ENCODE data around the gene KCTD19. TPM values are rescaled to one million over a fixed set of nuclear protein-coding genes. Genes with fewer than 3 reads are reported as not detected.

KCTD19 gene
- total and polyA plus RNA-seq, 2 donors (not counting 1 experiment from before 2014, with no cell fraction given), result 0.52 TPM; not detected in 1

- Histone ChIP-seq H3K4me2 (replicated peaks; ENCODE audit: low read depth, low read length, poor library complexity, severe bottlenecking) (peak overlapping the region; percentile 94), H3K27ac (ENCODE audit: low read length in 2 of 2) (peak overlapping the region in 1 of 2 donors; percentile 28), H3K4me3 (ENCODE audit: control extremely low read depth in 1 of 5, extremely low read depth in 1 of 5, insufficient read depth in 1 of 5, low read depth in 2 of 5, low read length in 4 of 5) (peak overlapping the region in 4 of 5 experiments; percentile 51 to 72 (median 58)), H3K27me3 (replicated peaks in 1 of 4; ENCODE audit: control extremely low read depth in 1 of 4, control insufficient read depth in 3 of 4, insufficient read depth in 4 of 4, low read length in 3 of 4) (no peaks in the 10 kb centered on the region), H3K79me2 (ENCODE audit: control insufficient read depth, insufficient read depth, low read length) (peaks cover 3% of the 10 kb centered on the region), H3K36me3 (replicated peaks in 1 of 2; ENCODE audit: control extremely low read depth in 1 of 2, control insufficient read depth in 1 of 2, extremely low read depth in 1 of 2, insufficient read depth in 2 of 2, low read length in 1 of 2) (no peaks in the 10 kb centered on the region), H3K9ac (ENCODE audit: low read length) (peak overlapping the region; percentile 72), H3K4me1 (ENCODE audit: control insufficient read depth in 2 of 2, insufficient read depth in 2 of 2, low read length in 2 of 2) (peaks cover 7 to 11% of the 10 kb centered on the region in 2 donors), H2AFZ (ENCODE audit: insufficient read depth, low read depth, low read length, poor library complexity, severe bottlenecking) (peak overlapping the region; percentile 91), H3K9me3 (ENCODE audit: control extremely low read depth in 1 of 3, control insufficient read depth in 2 of 3, insufficient read depth in 1 of 3, low read length in 2 of 3) (no peaks in the 10 kb centered on the region), H4K20me1 (ENCODE audit: control insufficient read depth, insufficient read depth, low read length, poor library complexity, severe bottlenecking) (no peaks in the 10 kb centered on the region)
- DNase-seq (peak; percentile 64), ATAC-seq (ENCODE audit: low read depth) (peak; percentile 37)
- Mint-ChIP-seq H3K9me3 (ENCODE audit: insufficient read depth) (no peaks in the 10 kb centered on the region), H3K4me3 (peak overlapping the region; percentile 85), H3K27me3 (no peaks in the 10 kb centered on the region), H3K27ac (peak overlapping the region; percentile 56), H3K4me1 (peaks cover 6% of the 10 kb centered on the region)
- ChIA-PET POLR2A (interaction anchor here (0.6 kb wide), 1 partner anchor 585 kb away, joined by 6 read pairs; no protein-coding TSS in a partner anchor), CTCF (interaction anchor here (0.8 to 1.3 kb wide), 4 partner anchors 8 to 52 kb away, joined by 3 read pairs; partner anchors contain the start of genes FHOD1 and TMEM208)
- TF ChIP-seq CTCF (IDR thresholded peaks at IDR 0.05) (no peak), EZH2 (IDR thresholded peaks at IDR 0.05; ENCODE audit: borderline replicate concordance, insufficient read depth, low read depth, low read length, poor library complexity, severe bottlenecking) (no peak)
- under 1% methylated on average over 41 of the region's 42 CpGs for WGBS (ENCODE audit: insufficient coverage)
- intact Hi-C loops (cut with micrococcal nuclease), result loop anchor here (1.0 to 2.0 kb wide), 2 partner anchors 32 to 120 kb away; partner anchors contain the start of gene FHOD1
Measured at GRCh38 chr16:67278773-67279295, 47.7 kb downstream of the KCTD19 start.

Measured in B cell (primary cell).